HTERT RPE-1 (cell line): ENCODE measurements around the gene LAMB1.
"Not testable (repeated sequence)": the region's sequence is repeated elsewhere in the genome, so short reads cannot be mapped to it uniquely, and the experiment has no call there.

Source experiments
- in situ Hi-C: fragments of 300-500 bp; cut with MboI; formaldehyde crosslinking; loops from 4 replicates; pipeline ENCODE4 v1.14.3; 2020; ENCODE audit warnings: low sequenced_read_pairs

Gene LAMB1

GRCh38 chr7:107973861-107974260 lies 29.1 kb downstream of the LAMB1 start:
- in situ Hi-C loops = no loop called here

GRCh38 chr7:107972941-107973376 lies 30.0 kb downstream of the LAMB1 start:
- in situ Hi-C loops = no loop called here

GRCh38 chr7:107972075-107972482 lies 30.9 kb downstream of the LAMB1 start:
- in situ Hi-C loops = no loop called here

GRCh38 chr7:107971613-107972012 lies 31.3 kb downstream of the LAMB1 start:
- in situ Hi-C loops = no loop called here

- in situ Hi-C loops = no loop called here
These were observed 31.9 kb downstream of the LAMB1 start for GRCh38 chr7:107971100-107971499.

- in situ Hi-C loops = no loop called here
These were observed 33.1 kb downstream of the LAMB1 start for GRCh38 chr7:107969856-107970255.

GRCh38 chr7:107968449-107968848 lies 34.5 kb downstream of the LAMB1 start:
- in situ Hi-C loops = no loop called here

GRCh38 chr7:107967420-107967819 lies 35.5 kb downstream of the LAMB1 start:
- in situ Hi-C loops = no loop called here

- in situ Hi-C loops = no loop called here
These were observed 36.2 kb downstream of the LAMB1 start for GRCh38 chr7:107966711-107967110.

- in situ Hi-C loops = no loop called here
These were observed 38.5 kb downstream of the LAMB1 start for GRCh38 chr7:107964510-107964909.

GRCh38 chr7:107962817-107963216 lies 40.1 kb downstream of the LAMB1 start:
- in situ Hi-C loops = no loop called here

GRCh38 chr7:107961405-107961804 lies 41.6 kb downstream of the LAMB1 start:
- in situ Hi-C loops = no loop called here

- in situ Hi-C loops = no loop called here
These were observed 42.7 kb downstream of the LAMB1 start for GRCh38 chr7:107960272-107960671.

- in situ Hi-C loops = no loop called here
These were observed 43.4 kb downstream of the LAMB1 start for GRCh38 chr7:107959527-107959898.

- in situ Hi-C loops = no loop called here
These were observed 44.0 kb downstream of the LAMB1 start for GRCh38 chr7:107958764-107959526.

GRCh38 chr7:107957436-107957835 lies 45.5 kb downstream of the LAMB1 start:
- in situ Hi-C loops = no loop called here

- in situ Hi-C loops = not testable (repeated sequence)
These were observed 46.0 kb downstream of the LAMB1 start for GRCh38 chr7:107956950-107957349.

GRCh38 chr7:107955394-107955793 lies 47.6 kb downstream of the LAMB1 start:
- in situ Hi-C loops = no loop called here

GRCh38 chr7:107953924-107954303 lies 49.0 kb downstream of the LAMB1 start:
- in situ Hi-C loops = no loop called here

GRCh38 chr7:107953265-107953923 lies 49.6 kb downstream of the LAMB1 start:
- in situ Hi-C loops = no loop called here

GRCh38 chr7:107951896-107952295 lies 51.1 kb downstream of the LAMB1 start:
- in situ Hi-C loops = no loop called here

GRCh38 chr7:107951172-107951787 lies 51.7 kb downstream of the LAMB1 start:
- in situ Hi-C loops = no loop called here
